Ishikawa (cell line): ENCODE measurements around the gene CORO1C.

Experiments used
- CEBPB ChIP-seq: IDR thresholded peaks from 2 replicates; pipeline ENCODE4 v1.6.1; 2012
- CREB1 ChIP-seq: IDR thresholded peaks from 2 replicates; pipeline ENCODE4 v1.6.1; 2012; ENCODE audit warnings: low read depth
- EGR1 ChIP-seq: IDR thresholded peaks from 2 replicates; pipeline ENCODE4 v1.6.1; 2012
- EP300 ChIP-seq: IDR thresholded peaks from 2 replicates; pipeline ENCODE4 v1.6.1; 2012; ENCODE audit warnings: borderline replicate concordance
- FOXM1 ChIP-seq: IDR thresholded peaks from 2 replicates; pipeline ENCODE4 v1.6.1; 2012; ENCODE audit warnings: low read depth, borderline replicate concordance
- MAX ChIP-seq: IDR thresholded peaks from 2 replicates; pipeline ENCODE4 v1.6.1; 2012
- NFIC ChIP-seq: IDR thresholded peaks from 2 replicates; pipeline ENCODE4 v1.6.1; 2012
- RAD21 ChIP-seq: IDR thresholded peaks from 2 replicates; pipeline ENCODE4 v1.6.1; 2012; ENCODE audit warnings: low read depth
- REST ChIP-seq: IDR thresholded peaks from 2 replicates; pipeline ENCODE4 v1.6.1; 2012; ENCODE audit warnings: low read depth, mild to moderate bottlenecking
- TAF1 ChIP-seq: IDR thresholded peaks from 2 replicates; pipeline ENCODE4 v1.6.1; 2012; ENCODE audit warnings: low read depth, mild to moderate bottlenecking
- TCF12 ChIP-seq: IDR thresholded peaks from 2 replicates; pipeline ENCODE4 v1.6.1; 2012; ENCODE audit warnings: low read depth
- TEAD4 ChIP-seq: IDR thresholded peaks from 2 replicates; pipeline ENCODE4 v1.6.1; 2012
- USF1 ChIP-seq: IDR thresholded peaks from 2 replicates; pipeline ENCODE4 v1.6.1; 2012
- YY1 ChIP-seq: IDR thresholded peaks from 2 replicates; pipeline ENCODE4 v1.6.1; 2012; ENCODE audit warnings: low read depth
- ZBTB7A ChIP-seq: IDR thresholded peaks from 2 replicates; pipeline ENCODE4 v1.6.1; 2012; ENCODE audit warnings: low read depth

Gene CORO1C

GRCh38 chr12:108745641-108746040 lies 14.3 kb upstream of the CORO1C start:
- no peak for TF ChIP-seq ZBTB7A
- no peak for TF ChIP-seq RAD21
- TF ChIP-seq EP300 = no peak
- no peak for TF ChIP-seq REST
- TF ChIP-seq CREB1 = no peak
- no peak for TF ChIP-seq FOXM1
- no peak for TF ChIP-seq YY1
- TF ChIP-seq TCF12 = no peak
- no peak for TF ChIP-seq MAX
- no peak for TF ChIP-seq EGR1
- TF ChIP-seq NFIC = no peak
- no peak for TF ChIP-seq USF1
- no peak for TF ChIP-seq CEBPB
- TF ChIP-seq TAF1 = no peak
- TF ChIP-seq TEAD4 = no peak

- no peak for TF ChIP-seq RAD21
- TF ChIP-seq MAX = no peak
- no peak for TF ChIP-seq FOXM1
- no peak for TF ChIP-seq TCF12
- no peak for TF ChIP-seq EP300
- TF ChIP-seq TAF1 = no peak
- no peak for TF ChIP-seq USF1
These were observed 12.9 kb upstream of the CORO1C start for GRCh38 chr12:108744021-108744897.

- TF ChIP-seq TEAD4 (no peak), CEBPB (no peak), CREB1 (no peak), REST (no peak), YY1 (no peak), TAF1 (no peak), EGR1 (no peak), MAX (no peak), USF1 (no peak), FOXM1 (no peak), ZBTB7A (no peak), RAD21 (no peak), EP300 (no peak), TCF12 (no peak), NFIC (no peak)
These were observed 6.9 kb upstream of the CORO1C start for GRCh38 chr12:108738170-108738569.

- TF ChIP-seq FOXM1 (no peak), MAX (no peak)
These were observed 4.5 kb upstream of the CORO1C start for GRCh38 chr12:108735855-108736254.

- TF ChIP-seq EP300 (no peak), RAD21 (no peak), REST (no peak), EGR1 (no peak), CEBPB (no peak), MAX (no peak), CREB1 (no peak), TEAD4 (no peak), TCF12 (no peak), ZBTB7A (no peak), FOXM1 (no peak), TAF1 (no peak)
These were observed 3.0 kb upstream of the CORO1C start for GRCh38 chr12:108734200-108734906.
